ENCODE data around the gene SLC35D2. TPM values are rescaled to one million over a fixed set of nuclear protein-coding genes. Genes with fewer than 3 reads are reported as not detected.
A peak's percentile ranks its signal among the peaks of the same experiment; 100 is the strongest.

The SLC35D2 gene
- total and polyA plus RNA-seq, 7 donors = 12.9 to 118 (median 22.4) TPM

GRCh38 chr9:96392263-96392662 is 8.8 kb upstream of the SLC35D2 start:
- intact Hi-C loops (cut with DNase I) = no loop called here
- Histone ChIP-seq H3K4me3 (no peak overlapping the region), H3K4me1 (no peaks in the 10 kb centered on the region), H3K27ac (no peak overlapping the region), H3K27me3 (no peaks in the 10 kb centered on the region), H3K36me3 (no peaks in the 10 kb centered on the region), H3K9me3 (no peaks in the 10 kb centered on the region)
- peak; percentile 29 for DNase-seq
- WGBS, 2 donors = 93 to 96% methylated on average over 12 of the region's 12 CpGs
- TF ChIP-seq EP300 (IDR thresholded peaks at IDR 0.05) = no peak
- no peak for TF ChIP-seq POLR2AphosphoS5 (IDR thresholded peaks at IDR 0.05)
- TF ChIP-seq CTCF (IDR thresholded peaks at IDR 0.05) = no peak
- TF ChIP-seq POLR2A (IDR thresholded peaks at IDR 0.05) = no peak

GRCh38 chr9:96391021-96391765 is 7.7 kb upstream of the SLC35D2 start:
- no peaks in the 10 kb centered on the region for H3K9me3 ChIP-seq
- no peaks in the 10 kb centered on the region for H3K27me3 ChIP-seq
- intact Hi-C loops (cut with DNase I) = no loop called here
- DNase-seq = peak; percentile 60
- 12 to 54% methylated on average over 5 of the region's 5 CpGs for WGBS, 2 donors
- H3K4me1 ChIP-seq = no peaks in the 10 kb centered on the region
- peak overlapping the region in 1 of 4 donors; percentile 11 for H3K27ac ChIP-seq
- H3K4me3 ChIP-seq = no peak overlapping the region
- no peak for TF ChIP-seq POLR2A (IDR thresholded peaks at IDR 0.05)
- no peak for TF ChIP-seq CTCF (IDR thresholded peaks at IDR 0.05)
- TF ChIP-seq POLR2AphosphoS5 (IDR thresholded peaks at IDR 0.05) = no peak
- TF ChIP-seq EP300 (IDR thresholded peaks at IDR 0.05) = no peak
- no peaks in the 10 kb centered on the region for H3K36me3 ChIP-seq

- intact Hi-C loops (cut with DNase I) = no loop called here
- DNase-seq = no peak
- TF ChIP-seq EP300 (IDR thresholded peaks at IDR 0.05) (no peak), POLR2A (IDR thresholded peaks at IDR 0.05) (no peak), POLR2AphosphoS5 (IDR thresholded peaks at IDR 0.05) (no peak), CTCF (IDR thresholded peaks at IDR 0.05) (no peak)
- H3K36me3 ChIP-seq = no peaks in the 10 kb centered on the region
- H3K4me1 ChIP-seq = peaks cover 0 to 5% (median 0%) of the 10 kb centered on the region in 4 donors
- H3K27ac ChIP-seq = no peak overlapping the region
- no peaks in the 10 kb centered on the region for H3K27me3 ChIP-seq
- no peak overlapping the region for H3K4me3 ChIP-seq
- H3K9me3 ChIP-seq = no peaks in the 10 kb centered on the region
- WGBS, 2 donors = 97 to 98% methylated on average over 11 of the region's 11 CpGs
These were observed 4.6 kb upstream of the SLC35D2 start for GRCh38 chr9:96388144-96388543.

- intact Hi-C loops (cut with DNase I) = no loop called here
- H3K4me1 ChIP-seq = peaks cover 0 to 23% (median 12%) of the 10 kb centered on the region in 4 donors
- no peaks in the 10 kb centered on the region for H3K27me3 ChIP-seq
- H3K4me3 ChIP-seq = no peak overlapping the region
- no peak for TF ChIP-seq EP300 (IDR thresholded peaks at IDR 0.05)
- no peak overlapping the region for H3K27ac ChIP-seq
- no peaks in the 10 kb centered on the region for H3K9me3 ChIP-seq
- no peak for DNase-seq
- H3K36me3 ChIP-seq = no peaks in the 10 kb centered on the region
These were observed 2.6 kb upstream of the SLC35D2 start for GRCh38 chr9:96386157-96386556.

- Histone ChIP-seq H3K36me3 (no peaks in the 10 kb centered on the region), H3K27ac (peak overlapping the region; percentile 86 to 88 (median 86)), H3K4me3 (peak overlapping the region; percentile 77 to 87 (median 80)), H3K4me1 (peaks cover 0 to 30% (median 16%) of the 10 kb centered on the region in 4 donors), H3K9me3 (no peaks in the 10 kb centered on the region), H3K27me3 (no peaks in the 10 kb centered on the region)
- no peak for DNase-seq
- intact Hi-C loops (cut with DNase I) = loop anchor here (1.0 kb wide), 1 partner anchor 67 kb away; the partner anchor contains the start of gene HABP4
- 19 to 48% methylated on average over 7 of the region's 7 CpGs for WGBS, 2 donors
- TF ChIP-seq EP300 (IDR thresholded peaks at IDR 0.05) = no peak
- TF ChIP-seq CTCF (IDR thresholded peaks at IDR 0.05) = no peak
- no peak for TF ChIP-seq POLR2A (IDR thresholded peaks at IDR 0.05)
- no peak for TF ChIP-seq POLR2AphosphoS5 (IDR thresholded peaks at IDR 0.05)
These were observed 709 bp downstream of the SLC35D2 start for GRCh38 chr9:96382839-96383164.
